OCI-LY7 (cell line): ENCODE measurements around the gene PCDH12. TPM values are rescaled to one million over a fixed set of nuclear protein-coding genes. Genes with fewer than 3 reads are reported as not detected.
A peak's percentile ranks its signal among the peaks of the same experiment; 100 is the strongest.

Experiments
- BruUV-seq: library from RNA; stranded (reverse); fragments of 400-500 nt; replicated peaks from 2 replicates; lab custom pipeline; 2021; lab: Mats Ljungman, UMichigan
- CTCF ChIA-PET: fragments of 300-600 bp; sonication (Branson Sonifier 250); formaldehyde crosslinking; loops from one replicate; lab custom pipeline; 2022; ENCODE audit warnings: antibody characterized with exemption; ENCODE audit not compliant: unreplicated experiment; lab: Charles Lee
- POLR2A ChIA-PET: fragments of 300-600 bp; sonication (Branson Sonifier 250); formaldehyde crosslinking; loops from one replicate; lab custom pipeline; 2022; ENCODE audit warnings: antibody characterized with exemption; lab: Charles Lee
- DNase-seq: peaks from one replicate; pipeline ENCODE4 v3.0.0-alpha.2; 2015; ENCODE audit warnings: low spot score
- H2AFZ ChIP-seq: fragments of 200-600 bp; sonication (generic), shearing (Covaris generic); 2 replicates; pipeline ENCODE4 v1.6.1; 2014; ENCODE audit warnings: mild to moderate bottlenecking, antibody characterized with exemption, low read length, moderate library complexity
- H3K27ac ChIP-seq: fragments of 200-600 bp; sonication (generic); 2 replicates; pipeline ENCODE4 v1.5.1; 2014; ENCODE audit warnings: mixed run types, low read depth, mild to moderate bottlenecking, moderate library complexity, low read length, inconsistent platforms; ENCODE audit not compliant: poor library complexity, severe bottlenecking
- H3K36me3 ChIP-seq: fragments of 200-600 bp; sonication (generic); 2 replicates; pipeline ENCODE4 v1.6.1; 2014; ENCODE audit warnings: mild to moderate bottlenecking, antibody characterized with exemption, low read length, moderate library complexity, mixed read lengths; ENCODE audit not compliant: insufficient read depth
- H3K4me1 ChIP-seq: fragments of 200-600 bp; sonication (generic); 2 replicates; pipeline ENCODE4 v1.5.1; 2014; ENCODE audit warnings: mild to moderate bottlenecking, low read length; ENCODE audit not compliant: insufficient read depth, poor library complexity, severe bottlenecking
- H3K4me2 ChIP-seq: fragments of 200-600 bp; sonication (generic); 2 replicates; pipeline ENCODE4 v1.6.1; 2014; ENCODE audit warnings: mild to moderate bottlenecking, low read length
- H3K4me3 ChIP-seq: fragments of 200-600 bp; sonication (generic); 2 replicates; pipeline ENCODE4 v1.5.1; 2014; ENCODE audit warnings: mild to moderate bottlenecking, low read depth, low read length; ENCODE audit not compliant: poor library complexity, severe bottlenecking
- H3K79me2 ChIP-seq: fragments of 200-600 bp; sonication (generic); 2 replicates; pipeline ENCODE4 v1.6.1; 2016; ENCODE audit warnings: low read depth, mild to moderate bottlenecking, low read length, moderate library complexity, mixed read lengths; ENCODE audit not compliant: insufficient read depth
- H3K9me2 ChIP-seq: fragments of 200-600 bp; sonication (generic); 2 replicates; pipeline ENCODE4 v1.6.1; 2016; ENCODE audit warnings: mild to moderate bottlenecking, low read length, mixed read lengths; ENCODE audit not compliant: insufficient read depth
- H3K9me3 ChIP-seq: fragments of 200-600 bp; sonication (generic); 2 replicates; pipeline ENCODE4 v1.6.1; 2014; ENCODE audit warnings: mild to moderate bottlenecking, mixed run types, low read length, mixed read lengths
- H4K20me1 ChIP-seq: fragments of 200-600 bp; sonication (generic); 2 replicates; pipeline ENCODE4 v1.6.1; 2014; ENCODE audit warnings: mild to moderate bottlenecking, antibody characterized with exemption, low read length, moderate library complexity, mixed read lengths; ENCODE audit not compliant: insufficient read depth
- EZH2phosphoT487 ChIP-seq: fragments of 200-600 bp; sonication (generic); IDR thresholded peaks from 2 replicates; pipeline ENCODE4 v1.6.1; 2018; ENCODE audit warnings: low read depth, borderline replicate concordance, mild to moderate bottlenecking, mixed run types, antibody characterized with exemption, low read length, moderate library complexity, mixed read lengths
- intact Hi-C: fragments of 100-400 bp; cut with micrococcal nuclease; formaldehyde crosslinking; loops from one replicate; pipeline ENCODE4 v1.10.0; 2022; ENCODE audit not compliant: unreplicated experiment
- total RNA-seq, 2 experiments: library from RNA; depleted of rRNA in 1 of 2; stranded (reverse); fragments of >200 nt in 1 of 2; shearing (Covaris generic) in 1 of 2; gene quantifications; 2 replicates each; pipeline ENCODE4 v1.2.3, GENCODE V29; 2014 to 2022
- TF ChIP-seq, protein P1 (sequence below): fragments of 200-600 bp; sonication (generic); conservative IDR thresholded peaks from 2 replicates; pipeline ENCODE4 v1.5.1; 2014; ENCODE audit warnings: mild to moderate bottlenecking, antibody characterized with exemption, low read length, moderate library complexity, mixed read lengths

PCDH12 gene
- total RNA-seq, 2 experiments from 2014 or later: 0.03 TPM; not detected in 1

GRCh38 chr5:141961466-141961865 is 3.5 kb upstream of the PCDH12 start:
- peak overlapping the region; percentile 72 for H3K4me2 ChIP-seq
- H3K36me3 ChIP-seq: no peaks in the 10 kb centered on the region
- no peaks in the 10 kb centered on the region for H3K9me3 ChIP-seq
- peak overlapping the region; percentile 27 for H3K27ac ChIP-seq
- H2AFZ ChIP-seq: peak overlapping the region; percentile 89
- H3K79me2 ChIP-seq: no peaks in the 10 kb centered on the region
- H3K9me2 ChIP-seq: no peaks in the 10 kb centered on the region
- no TSS peak for BruUV-seq
- ChIA-PET CTCF (interaction anchor here (0.7 to 2.4 kb wide), 10 partner anchors 8 to 297 kb away, joined by 3 to 19 read pairs (median 4); partner anchors contain the start of gene RNF14), POLR2A (interaction anchor here (0.6 to 2.7 kb wide), 10 partner anchors 8 to 295 kb away, joined by 3 to 20 read pairs (median 6); partner anchors contain the start of genes DELE1 and RNF14)
- no peaks in the 10 kb centered on the region for H4K20me1 ChIP-seq
- no peak overlapping the region for H3K4me3 ChIP-seq
- intact Hi-C loops: no loop called here
- DNase-seq: no peak
- no peak for TF ChIP-seq EZH2phosphoT487
- TF ChIP-seq, protein P1, sequence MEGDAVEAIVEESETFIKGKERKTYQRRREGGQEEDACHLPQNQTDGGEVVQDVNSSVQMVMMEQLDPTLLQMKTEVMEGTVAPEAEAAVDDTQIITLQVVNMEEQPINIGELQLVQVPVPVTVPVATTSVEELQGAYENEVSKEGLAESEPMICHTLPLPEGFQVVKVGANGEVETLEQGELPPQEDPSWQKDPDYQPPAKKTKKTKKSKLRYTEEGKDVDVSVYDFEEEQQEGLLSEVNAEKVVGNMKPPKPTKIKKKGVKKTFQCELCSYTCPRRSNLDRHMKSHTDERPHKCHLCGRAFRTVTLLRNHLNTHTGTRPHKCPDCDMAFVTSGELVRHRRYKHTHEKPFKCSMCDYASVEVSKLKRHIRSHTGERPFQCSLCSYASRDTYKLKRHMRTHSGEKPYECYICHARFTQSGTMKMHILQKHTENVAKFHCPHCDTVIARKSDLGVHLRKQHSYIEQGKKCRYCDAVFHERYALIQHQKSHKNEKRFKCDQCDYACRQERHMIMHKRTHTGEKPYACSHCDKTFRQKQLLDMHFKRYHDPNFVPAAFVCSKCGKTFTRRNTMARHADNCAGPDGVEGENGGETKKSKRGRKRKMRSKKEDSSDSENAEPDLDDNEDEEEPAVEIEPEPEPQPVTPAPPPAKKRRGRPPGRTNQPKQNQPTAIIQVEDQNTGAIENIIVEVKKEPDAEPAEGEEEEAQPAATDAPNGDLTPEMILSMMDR: no peak
- peaks cover 45% of the 10 kb centered on the region for H3K4me1 ChIP-seq

GRCh38 chr5:141960449-141961323 is 2.7 kb upstream of the PCDH12 start:
- TF ChIP-seq EZH2phosphoT487: no peak
- TF ChIP-seq, protein P1: peak; percentile 92
- Histone ChIP-seq H3K79me2 (no peaks in the 10 kb centered on the region), H3K27ac (peak overlapping the region; percentile 27), H3K4me1 (peaks cover 42% of the 10 kb centered on the region), H4K20me1 (no peaks in the 10 kb centered on the region), H3K4me2 (peak overlapping the region; percentile 72), H3K9me3 (no peaks in the 10 kb centered on the region), H3K4me3 (peak overlapping the region; percentile 32), H3K36me3 (no peaks in the 10 kb centered on the region), H3K9me2 (no peaks in the 10 kb centered on the region), H2AFZ (peak overlapping the region; percentile 89)
- ChIA-PET POLR2A (interaction anchor here (0.6 to 2.7 kb wide), 12 partner anchors 9 to 295 kb away, joined by 3 to 20 read pairs (median 4); partner anchors contain the start of genes DELE1 and RNF14), CTCF (interaction anchor here (0.7 to 2.4 kb wide), 11 partner anchors 9 to 296 kb away, joined by 3 to 19 read pairs (median 4); partner anchors contain the start of gene RNF14)
- BruUV-seq: TSS peak; percentile 97
- DNase-seq: peak; percentile 94
- intact Hi-C loops: loop anchor here (1.0 kb wide), 5 partner anchors 46 to 295 kb away; no protein-coding TSS in a partner anchor
